Measurements from ENCODE around the gene HSF5. TPM values are rescaled to one million over a fixed set of nuclear protein-coding genes. Genes with fewer than 3 reads are reported as not detected.
A peak's percentile ranks its signal among the peaks of the same experiment; 100 is the strongest.
"Not testable (repeated sequence)": the region's sequence is repeated elsewhere in the genome, so short reads cannot be mapped to it uniquely, and the experiment has no call there.

HSF5 gene
- total RNA-seq, 2 donors from 2014 or later, result 2.9 to 3.3 TPM

- Mint-ChIP-seq H3K27ac (no peak overlapping the region), H3K36me3 (ENCODE audit: insufficient read depth in 2 of 2) (peaks cover 11 to 23% of the 10 kb centered on the region in 2 donors), H3K4me3 (peak overlapping the region in 1 of 2 donors; percentile 27)
Measured at GRCh38 chr17:58488428-58488890, 251 bp upstream of the HSF5 start.

DNA sequence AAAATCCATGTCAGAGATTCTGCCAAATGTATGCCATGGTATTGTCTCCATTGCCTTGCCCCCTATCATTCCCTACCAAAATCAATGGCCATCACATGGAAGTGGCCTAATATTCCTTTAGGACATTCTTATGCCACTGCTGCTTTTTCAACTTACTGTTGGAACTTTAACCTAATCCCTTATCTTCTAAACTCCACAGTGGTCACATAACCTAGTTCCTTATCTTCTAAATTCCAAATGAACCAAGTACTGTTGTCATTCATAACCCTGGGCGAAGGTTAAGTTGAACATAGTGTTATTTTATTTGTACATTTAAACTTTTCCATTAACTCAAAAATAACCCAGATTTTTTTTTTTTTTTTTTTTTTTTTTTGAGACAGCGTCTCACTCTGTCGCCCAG, 3.6 kb downstream of the HSF5 start:
- Mint-ChIP-seq H3K4me1 (ENCODE audit: low read depth) (peaks cover 5% of the 10 kb centered on the region), H3K36me3 (ENCODE audit: insufficient read depth in 2 of 2) (peaks cover 2 to 7% of the 10 kb centered on the region in 2 donors), H3K4me3 (no peak overlapping the region), H3K27ac (no peak overlapping the region), H3K9me3 (no peaks in the 10 kb centered on the region), H3K27me3 (ENCODE audit: low read depth) (no peaks in the 10 kb centered on the region)
- DNase-seq (no peak), ATAC-seq (replicated peaks in 1 of 2) (no peak)

More at GRCh38 chr17:58488428-58488890, 251 bp upstream of the HSF5 start:
- Mint-ChIP-seq H3K4me1 (ENCODE audit: low read depth) (peaks cover 20% of the 10 kb centered on the region), H3K9me3 (no peaks in the 10 kb centered on the region), H3K27me3 (ENCODE audit: low read depth) (no peaks in the 10 kb centered on the region)
- no peak for ATAC-seq (replicated peaks in 1 of 2)
- DNase-seq, result no peak

DNA sequence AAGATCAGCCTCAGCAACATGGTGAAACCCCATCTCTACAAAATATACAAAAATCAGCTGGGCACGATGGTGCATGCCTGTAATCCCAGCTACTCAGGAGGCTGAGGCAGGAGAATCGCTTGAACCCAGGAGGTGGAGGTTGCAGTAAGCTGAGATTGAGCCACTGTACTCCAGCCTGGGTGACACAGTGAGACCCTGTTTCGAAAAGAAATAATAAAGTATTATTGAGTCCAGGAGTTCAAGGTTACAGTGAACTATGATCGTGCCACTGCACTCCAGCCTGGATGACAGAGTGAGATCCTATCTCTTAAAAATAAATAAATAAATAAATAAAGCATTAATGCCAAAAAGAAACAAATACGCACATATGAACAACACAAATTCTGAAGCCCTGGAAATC, 6.4 kb downstream of the HSF5 start:
- not testable (repeated sequence) for H3K9me3 Mint-ChIP-seq; H3K4me1 Mint-ChIP-seq (ENCODE audit: low read depth); H3K27me3 Mint-ChIP-seq (ENCODE audit: low read depth); DNase-seq; H3K27ac Mint-ChIP-seq; ATAC-seq (replicated peaks in 1 of 2); H3K36me3 Mint-ChIP-seq (ENCODE audit: insufficient read depth in 2 of 2); H3K4me3 Mint-ChIP-seq

DNA sequence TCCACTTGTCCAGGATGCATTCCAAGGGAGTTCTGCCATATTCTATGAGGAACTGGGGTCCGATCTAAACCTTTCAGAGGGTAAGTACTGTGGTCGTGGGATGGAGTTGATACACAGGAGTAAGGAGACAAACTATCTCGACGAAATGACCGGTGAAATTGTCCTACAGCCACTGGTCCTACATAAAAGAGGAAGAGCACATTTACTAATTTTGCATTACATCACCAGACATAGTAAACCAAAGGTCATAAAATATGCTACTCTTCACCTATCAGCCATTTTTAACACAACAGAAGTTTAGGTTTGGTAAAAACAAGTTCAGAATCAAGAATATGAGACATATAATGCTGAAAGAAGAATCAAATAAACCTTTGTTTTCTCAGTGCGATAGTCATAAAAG, 8.1 kb downstream of the HSF5 start:
- DNase-seq, result no peak
- H3K27me3 Mint-ChIP-seq (ENCODE audit: low read depth), result no peaks in the 10 kb centered on the region
- no peaks in the 10 kb centered on the region for H3K36me3 Mint-ChIP-seq (ENCODE audit: insufficient read depth in 2 of 2)
- no peaks in the 10 kb centered on the region for H3K4me1 Mint-ChIP-seq (ENCODE audit: low read depth)
- no peak overlapping the region for H3K27ac Mint-ChIP-seq
- H3K9me3 Mint-ChIP-seq, result no peaks in the 10 kb centered on the region
- no peak overlapping the region for H3K4me3 Mint-ChIP-seq
- ATAC-seq (replicated peaks in 1 of 2), result no peak

DNA sequence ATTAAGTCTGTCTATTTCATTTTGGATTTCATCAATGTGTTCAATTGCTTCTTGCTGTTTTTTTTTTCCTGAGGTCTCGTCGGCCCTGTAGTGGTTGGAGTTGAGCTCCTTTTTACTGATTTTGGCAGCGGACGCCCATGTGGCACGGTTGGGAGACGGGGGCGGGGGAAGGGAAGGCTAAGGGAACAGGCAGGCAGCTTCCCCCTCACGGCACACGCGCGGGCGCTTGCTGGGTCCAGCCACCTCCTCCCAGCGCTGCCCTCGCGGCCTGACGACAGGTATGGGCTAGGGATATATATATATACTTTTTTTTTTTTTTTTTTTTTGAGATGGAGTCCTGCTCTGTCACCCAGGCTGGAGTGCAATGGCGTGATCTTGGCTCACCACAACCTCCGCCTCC, 11.4 kb downstream of the HSF5 start:
- no peaks in the 10 kb centered on the region for H3K36me3 Mint-ChIP-seq (ENCODE audit: insufficient read depth in 2 of 2)
- no peaks in the 10 kb centered on the region for H3K9me3 Mint-ChIP-seq
- no peaks in the 10 kb centered on the region for H3K27me3 Mint-ChIP-seq (ENCODE audit: low read depth)
- no peak overlapping the region for H3K4me3 Mint-ChIP-seq
- DNase-seq, result no peak
- H3K4me1 Mint-ChIP-seq (ENCODE audit: low read depth), result peaks cover 15% of the 10 kb centered on the region
- no peak overlapping the region for H3K27ac Mint-ChIP-seq
- ATAC-seq (replicated peaks in 1 of 2), result no peak

GRCh38 chr17:58475985-58476384, 12.2 kb downstream of the HSF5 start:
- H3K9me3 Mint-ChIP-seq, result no peaks in the 10 kb centered on the region
- H3K27me3 Mint-ChIP-seq (ENCODE audit: low read depth), result no peaks in the 10 kb centered on the region
- ATAC-seq (replicated peaks in 1 of 2) (no peak), DNase-seq (no peak)
- H3K36me3 Mint-ChIP-seq (ENCODE audit: insufficient read depth in 2 of 2), result no peaks in the 10 kb centered on the region
- no peak overlapping the region for H3K27ac Mint-ChIP-seq
- H3K4me3 Mint-ChIP-seq, result no peak overlapping the region
- peaks cover 15% of the 10 kb centered on the region for H3K4me1 Mint-ChIP-seq (ENCODE audit: low read depth)

DNA sequence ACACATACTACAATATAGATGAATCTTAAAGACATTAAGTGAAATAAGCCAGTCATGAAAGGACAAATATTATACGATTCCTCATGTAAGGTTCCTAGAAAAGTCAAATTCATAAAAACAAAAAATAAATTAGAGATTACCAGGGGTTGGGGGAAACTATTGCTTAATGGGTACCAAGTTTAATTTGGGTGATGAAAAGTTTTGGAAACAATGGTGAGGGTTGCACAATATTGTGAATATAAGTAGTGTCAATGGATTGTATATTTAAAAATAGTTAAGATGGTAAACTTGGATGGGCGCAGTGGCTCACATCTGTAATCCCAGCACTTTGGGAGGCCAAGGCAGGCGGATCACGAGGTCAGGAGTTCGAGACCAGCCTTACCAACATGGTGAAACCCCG, 17.9 kb downstream of the HSF5 start:
- ATAC-seq (replicated peaks in 1 of 2) (no peak), DNase-seq (no peak)
- H3K4me1 Mint-ChIP-seq (ENCODE audit: low read depth), result peaks cover 15% of the 10 kb centered on the region
- H3K9me3 Mint-ChIP-seq, result no peaks in the 10 kb centered on the region
- H3K27me3 Mint-ChIP-seq (ENCODE audit: low read depth), result no peaks in the 10 kb centered on the region
- no peaks in the 10 kb centered on the region for H3K36me3 Mint-ChIP-seq (ENCODE audit: insufficient read depth in 2 of 2)
- H3K27ac Mint-ChIP-seq, result no peak overlapping the region
- no peak overlapping the region for H3K4me3 Mint-ChIP-seq

DNA sequence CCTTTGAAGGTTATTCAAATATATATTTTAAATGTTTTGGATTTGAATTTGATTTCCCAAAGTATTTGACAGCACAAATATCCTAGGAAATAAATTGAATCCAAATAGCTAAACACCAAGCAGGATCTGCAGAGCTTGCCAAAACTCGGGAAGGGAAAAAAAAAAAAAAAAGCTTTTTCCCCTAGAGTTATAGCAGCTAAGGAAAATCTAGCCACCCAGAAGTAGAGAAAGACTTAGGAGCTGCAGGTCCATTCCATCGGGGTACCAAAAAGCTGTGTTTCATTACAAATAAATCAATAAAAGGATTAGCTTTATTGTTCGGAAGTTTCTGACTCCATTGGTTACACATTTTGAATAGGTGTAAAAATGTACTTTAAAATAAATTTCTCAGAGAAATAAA, 19.3 kb downstream of the HSF5 start:
- Mint-ChIP-seq H3K4me1 (ENCODE audit: low read depth) (peaks cover 12% of the 10 kb centered on the region), H3K4me3 (no peak overlapping the region), H3K27me3 (ENCODE audit: low read depth) (no peaks in the 10 kb centered on the region), H3K27ac (no peak overlapping the region), H3K9me3 (no peaks in the 10 kb centered on the region), H3K36me3 (ENCODE audit: insufficient read depth in 2 of 2) (no peaks in the 10 kb centered on the region)
- ATAC-seq (replicated peaks in 1 of 2), result no peak
- DNase-seq, result no peak

- Mint-ChIP-seq H3K4me1 (ENCODE audit: low read depth) (no peaks in the 10 kb centered on the region), H3K9me3 (no peaks in the 10 kb centered on the region), H3K36me3 (ENCODE audit: insufficient read depth in 2 of 2) (no peaks in the 10 kb centered on the region), H3K27ac (no peak overlapping the region), H3K4me3 (no peak overlapping the region), H3K27me3 (ENCODE audit: low read depth) (no peaks in the 10 kb centered on the region)
- ATAC-seq (replicated peaks in 1 of 2) (no peak), DNase-seq (no peak)
Measured at GRCh38 chr17:58455491-58455890, 32.7 kb downstream of the HSF5 start.

GRCh38 chr17:58452738-58453137, 35.5 kb downstream of the HSF5 start:
- no peaks in the 10 kb centered on the region for H3K4me1 Mint-ChIP-seq (ENCODE audit: low read depth)
- no peak for DNase-seq
- ATAC-seq (replicated peaks in 1 of 2), result no peak
- H3K4me3 Mint-ChIP-seq, result no peak overlapping the region
- H3K27ac Mint-ChIP-seq, result no peak overlapping the region
- no peaks in the 10 kb centered on the region for H3K36me3 Mint-ChIP-seq (ENCODE audit: insufficient read depth in 2 of 2)
- no peaks in the 10 kb centered on the region for H3K9me3 Mint-ChIP-seq
- no peaks in the 10 kb centered on the region for H3K27me3 Mint-ChIP-seq (ENCODE audit: low read depth)

GRCh38 chr17:58447039-58447975, 40.9 kb downstream of the HSF5 start:
- H3K4me3 Mint-ChIP-seq, result no peak overlapping the region
- H3K27me3 Mint-ChIP-seq (ENCODE audit: low read depth), result no peaks in the 10 kb centered on the region
- peak; percentile 73 to 80 for DNase-seq
- peak; percentile 94 to 99 for ATAC-seq (replicated peaks in 1 of 2)
- H3K9me3 Mint-ChIP-seq, result no peaks in the 10 kb centered on the region
- peak overlapping the region; percentile 17 for H3K27ac Mint-ChIP-seq
- no peaks in the 10 kb centered on the region for H3K36me3 Mint-ChIP-seq (ENCODE audit: insufficient read depth in 2 of 2)
- H3K4me1 Mint-ChIP-seq (ENCODE audit: low read depth), result no peaks in the 10 kb centered on the region

GRCh38 chr17:58446086-58446485, 42.1 kb downstream of the HSF5 start:
- Mint-ChIP-seq H3K9me3 (no peaks in the 10 kb centered on the region), H3K4me3 (no peak overlapping the region), H3K27ac (no peak overlapping the region), H3K27me3 (ENCODE audit: low read depth) (no peaks in the 10 kb centered on the region), H3K36me3 (ENCODE audit: insufficient read depth in 2 of 2) (no peaks in the 10 kb centered on the region), H3K4me1 (ENCODE audit: low read depth) (no peaks in the 10 kb centered on the region)
- DNase-seq (no peak), ATAC-seq (replicated peaks in 1 of 2) (no peak)

- ATAC-seq (replicated peaks in 1 of 2), result no peak
- Mint-ChIP-seq H3K4me3 (no peak overlapping the region), H3K9me3 (no peaks in the 10 kb centered on the region)
Measured at GRCh38 chr17:58436805-58437239, 51.4 kb downstream of the HSF5 start.

DNA sequence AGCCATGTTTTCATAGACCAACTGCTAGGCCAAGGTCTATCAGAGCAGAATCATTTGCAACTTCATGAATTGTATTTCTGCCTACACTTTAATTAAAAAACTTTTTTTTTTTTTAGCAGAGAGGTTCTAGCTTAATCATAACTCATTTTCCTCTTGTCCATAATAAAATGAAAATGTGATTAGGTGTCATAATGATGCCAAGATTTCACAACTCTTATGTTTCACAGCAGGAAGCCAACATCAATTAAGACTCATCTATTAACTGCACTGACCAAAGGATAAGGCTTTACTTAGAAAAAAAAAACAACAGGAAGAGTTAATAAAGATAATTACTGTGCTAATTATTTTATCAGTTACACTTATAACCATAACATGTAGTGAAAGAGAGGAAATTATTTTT, 52.0 kb downstream of the HSF5 start:
- no peak overlapping the region for H3K4me3 Mint-ChIP-seq
- peaks cover 0 to 2% of the 10 kb centered on the region in 2 donors for H3K36me3 Mint-ChIP-seq (ENCODE audit: insufficient read depth in 2 of 2)
- DNase-seq, result no peak
- no peaks in the 10 kb centered on the region for H3K4me1 Mint-ChIP-seq (ENCODE audit: low read depth)
- no peak overlapping the region for H3K27ac Mint-ChIP-seq
- ATAC-seq (replicated peaks in 1 of 2), result no peak
- H3K27me3 Mint-ChIP-seq (ENCODE audit: low read depth), result no peaks in the 10 kb centered on the region
- no peaks in the 10 kb centered on the region for H3K9me3 Mint-ChIP-seq

More at GRCh38 chr17:58436805-58437239, 51.4 kb downstream of the HSF5 start:
- peaks cover 0 to 2% of the 10 kb centered on the region in 2 donors for H3K36me3 Mint-ChIP-seq (ENCODE audit: insufficient read depth in 2 of 2)
- DNase-seq, result no peak
- no peaks in the 10 kb centered on the region for H3K4me1 Mint-ChIP-seq (ENCODE audit: low read depth)
- H3K27ac Mint-ChIP-seq, result no peak overlapping the region
- H3K27me3 Mint-ChIP-seq (ENCODE audit: low read depth), result no peaks in the 10 kb centered on the region
